CD4-positive, alpha-beta T cell treated with Interleukin-15 for 1 hour (primary cell): Measurements from ENCODE around the gene TBC1D16.
A peak's percentile ranks its signal among the peaks of the same experiment; 100 is the strongest.

ENCODE experiments used
- DNase-seq: peaks from one replicate; pipeline ENCODE4 v3.0.0-alpha.2; 2020

Gene TBC1D16

DNA sequence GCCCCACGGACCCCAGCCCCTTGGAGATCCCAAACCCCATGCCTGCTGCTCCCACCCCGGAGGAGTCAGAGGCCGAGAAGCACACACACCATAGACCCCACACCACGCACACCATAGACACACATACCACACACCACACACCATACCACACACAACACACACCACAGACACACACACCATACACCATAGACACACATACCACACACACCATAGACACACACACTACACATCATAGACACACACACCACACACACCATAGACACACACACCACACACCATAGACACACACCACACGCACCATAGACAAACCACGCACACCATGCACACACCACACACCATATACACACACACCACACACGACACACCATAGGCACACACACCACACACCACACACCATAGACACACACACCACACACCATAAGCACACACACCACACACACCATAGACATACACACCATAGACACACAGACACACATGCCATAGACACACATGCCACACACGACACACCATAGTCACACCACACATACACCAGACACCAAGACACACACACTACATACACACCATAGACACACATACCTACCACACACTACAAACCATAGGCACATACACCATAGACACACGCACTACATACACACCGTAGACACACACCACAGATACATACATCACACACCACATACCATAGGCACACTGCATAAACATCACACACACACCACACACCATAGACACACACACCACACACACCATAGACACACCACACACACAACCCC lies 11.3 kb downstream of the TBC1D16 start:
- no peak for DNase-seq

DNA sequence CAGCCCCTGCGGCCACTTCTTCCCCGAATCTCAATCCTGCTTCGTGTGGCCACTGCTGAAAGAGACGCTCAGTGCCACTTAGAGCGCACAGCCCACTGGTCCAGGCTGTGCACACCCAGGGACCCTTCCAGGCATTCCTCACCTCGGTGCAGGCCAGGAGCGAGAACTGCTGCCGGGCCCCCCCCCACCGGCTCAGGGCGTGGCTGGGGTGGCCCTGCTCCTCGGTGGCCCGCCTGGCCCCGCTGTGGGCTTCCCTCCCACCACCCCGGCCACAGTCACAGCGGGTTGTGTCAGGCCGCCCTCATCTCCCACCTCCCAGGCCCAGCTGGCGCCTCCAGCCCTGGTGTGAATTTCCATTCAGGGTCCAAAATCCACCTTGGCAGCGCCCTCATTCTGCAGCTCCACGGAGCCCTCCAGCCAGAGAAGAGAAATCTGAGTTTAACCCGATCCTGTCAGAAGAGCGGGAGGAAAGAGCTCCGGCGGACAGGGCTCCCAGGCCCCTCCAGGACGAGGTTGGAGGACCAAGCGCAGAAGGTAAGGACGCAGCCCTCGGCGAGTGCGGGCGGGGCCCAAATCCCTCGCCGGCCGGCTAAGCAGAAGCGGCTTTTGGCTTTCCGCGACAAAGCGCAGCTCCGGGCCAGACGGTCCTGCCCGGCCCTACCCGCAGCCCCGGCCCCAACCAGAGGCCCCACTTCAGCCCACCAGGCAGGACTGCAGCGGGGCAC lies 12.0 kb downstream of the TBC1D16 start:
- no peak for DNase-seq

DNA sequence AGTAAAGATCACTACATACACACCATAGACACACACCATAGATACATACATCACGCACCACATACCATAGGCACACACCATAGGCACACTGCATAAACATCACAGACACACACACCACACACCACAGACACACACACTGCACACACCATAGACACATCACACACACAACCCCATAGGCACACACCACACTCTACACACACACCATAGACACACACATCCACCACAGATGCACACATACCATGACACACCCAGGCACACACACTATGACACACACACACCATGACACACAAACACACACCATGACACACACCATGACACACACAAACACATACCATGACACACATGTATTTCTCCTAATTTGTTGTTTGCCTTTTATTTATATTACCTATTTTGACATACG lies 14.1 kb downstream of the TBC1D16 start:
- DNase-seq = no peak

DNA sequence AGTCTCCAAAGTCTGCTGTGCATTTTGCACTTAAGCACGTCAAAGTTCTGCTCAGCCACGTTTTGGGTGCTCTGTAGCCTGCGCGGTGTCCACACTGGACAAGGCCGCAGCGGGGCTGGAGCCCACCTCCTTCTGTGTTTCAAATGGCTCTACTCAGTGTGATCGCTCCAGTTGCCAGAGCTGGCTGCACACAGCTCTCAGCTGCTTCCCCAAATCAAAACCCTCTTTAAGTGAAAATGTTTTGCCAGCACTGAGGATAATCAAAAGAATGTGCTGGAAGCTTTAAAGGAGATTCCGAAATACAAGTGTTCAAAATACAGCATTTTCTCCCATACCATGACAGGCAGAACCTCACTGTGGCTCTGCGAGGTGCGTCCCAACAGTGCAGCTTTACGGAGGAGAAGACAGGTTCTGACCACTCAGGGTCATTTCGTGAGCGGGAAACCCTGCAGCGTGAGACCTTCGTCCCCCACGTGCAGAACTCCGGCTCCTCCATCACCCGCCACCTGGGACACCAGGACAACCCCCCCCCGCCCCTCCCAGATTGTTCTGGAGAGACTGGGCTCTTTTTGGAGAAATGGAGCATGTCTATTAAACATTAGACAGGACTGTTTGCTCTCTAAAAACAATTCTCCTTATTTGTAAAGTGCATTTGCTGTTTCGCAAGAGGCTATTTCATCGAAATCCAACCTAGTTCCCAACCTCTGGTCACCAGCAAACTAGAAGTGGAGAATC lies 16.6 kb downstream of the TBC1D16 start:
- no peak for DNase-seq

DNA sequence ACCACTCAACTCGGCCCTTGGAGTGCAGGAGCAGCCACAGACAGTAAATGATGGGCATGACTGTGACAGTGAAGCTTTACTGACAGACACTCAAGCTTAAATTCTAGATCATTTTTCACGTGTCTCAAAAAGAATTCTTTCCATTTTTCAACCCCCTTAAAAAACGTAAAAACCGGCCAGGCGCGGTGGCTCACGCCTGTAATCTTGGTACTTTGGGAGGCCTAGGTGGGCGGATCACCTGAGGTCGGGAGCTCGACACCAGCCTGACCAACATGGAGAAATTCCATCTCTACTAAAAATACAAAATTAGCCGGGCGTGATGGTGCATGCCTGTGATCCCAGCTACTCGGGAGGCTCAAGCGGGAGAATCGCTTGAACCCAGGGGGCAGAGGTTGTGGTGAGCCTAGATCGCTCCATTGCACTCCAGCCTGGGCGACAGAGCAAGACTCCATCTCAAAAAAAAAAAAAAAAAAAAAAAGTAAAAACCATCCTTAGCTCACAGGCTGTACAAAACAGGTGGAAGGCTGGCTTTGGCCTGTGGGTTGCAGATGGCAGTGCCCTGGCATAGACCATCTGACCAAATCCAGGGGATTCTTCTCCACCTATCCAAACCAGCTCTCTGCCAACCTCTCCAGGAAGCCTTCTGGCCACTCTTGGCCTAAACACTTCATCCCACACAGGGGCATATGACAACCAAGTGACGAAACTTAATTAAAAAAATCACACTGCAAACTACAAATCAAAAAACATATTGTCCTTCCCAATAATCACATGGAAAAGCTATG lies 18.3 kb downstream of the TBC1D16 start:
- no peak for DNase-seq

DNA sequence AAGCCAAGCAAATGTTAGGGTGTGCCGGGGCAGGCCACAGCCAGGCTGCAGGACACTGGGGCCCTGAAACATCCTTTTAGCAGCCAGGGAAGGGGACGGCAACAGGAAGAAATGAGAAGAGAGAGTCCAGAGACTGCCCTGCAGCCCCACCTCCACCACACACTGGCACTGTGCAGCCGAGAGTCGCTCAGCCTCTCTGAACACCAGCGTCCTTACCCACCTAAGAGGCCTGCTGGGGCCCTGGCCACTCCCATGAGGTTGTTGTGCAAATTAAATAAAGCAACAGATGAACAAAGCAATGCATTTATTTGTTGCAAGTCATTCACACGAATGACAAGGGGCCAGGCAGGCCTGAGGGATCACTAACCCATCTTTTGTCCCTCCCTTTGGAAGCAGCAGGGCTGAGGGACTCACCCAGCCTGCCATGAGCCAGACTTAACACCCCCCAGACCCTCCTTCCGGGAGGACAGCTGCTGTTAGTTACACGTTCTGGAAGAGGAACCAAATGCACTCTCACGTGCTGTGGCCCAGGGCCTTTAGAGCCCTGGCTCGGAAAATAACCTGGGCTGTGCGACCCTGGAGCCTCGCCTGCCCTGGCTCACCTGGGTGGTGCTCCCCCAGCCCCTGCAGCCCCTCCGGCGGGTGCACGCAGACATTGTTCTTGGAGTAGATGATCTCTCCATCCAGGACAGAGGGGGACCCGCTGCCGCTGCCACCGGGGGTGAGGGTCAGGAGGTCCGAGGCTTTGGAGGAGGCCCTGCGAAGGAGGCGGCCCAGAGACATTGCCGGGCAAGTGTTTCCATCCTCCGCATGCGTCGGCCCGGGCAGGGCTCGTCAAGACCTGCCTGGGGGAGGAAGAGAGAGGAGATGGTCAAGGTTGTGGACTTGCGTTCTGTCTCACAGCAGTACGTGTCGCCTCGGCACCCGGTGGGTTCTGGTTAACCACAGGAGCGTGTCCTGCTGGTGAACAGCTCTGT lies 22.6 kb downstream of the TBC1D16 start:
- DNase-seq = no peak

DNA sequence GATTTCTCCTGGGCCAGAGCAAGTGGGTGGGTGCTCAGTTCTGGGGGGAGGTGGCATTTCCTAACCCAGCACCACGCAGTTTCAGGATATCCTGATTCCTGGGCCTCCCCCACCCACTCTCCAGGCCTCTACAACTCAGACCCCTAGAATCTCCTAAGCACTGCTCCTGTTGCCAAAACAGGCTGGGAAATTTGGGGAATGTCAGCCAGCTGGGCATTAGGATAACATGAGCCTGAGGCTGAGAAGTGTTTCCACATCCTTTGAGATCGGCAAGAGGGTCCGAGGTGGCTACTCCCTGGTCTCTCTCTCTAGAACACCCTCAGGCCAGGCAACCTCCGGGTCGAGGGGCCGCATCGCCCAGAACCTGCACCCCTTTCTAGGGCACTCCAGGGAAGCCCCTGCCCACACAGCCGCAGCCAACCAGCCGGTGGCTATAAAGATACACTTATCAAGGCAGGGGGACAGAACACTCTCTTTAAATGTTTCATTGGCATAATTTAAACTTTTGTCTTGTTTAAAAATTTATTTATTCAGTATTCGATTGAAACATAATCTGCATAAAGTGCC lies 23.6 kb downstream of the TBC1D16 start:
- no peak for DNase-seq

DNA sequence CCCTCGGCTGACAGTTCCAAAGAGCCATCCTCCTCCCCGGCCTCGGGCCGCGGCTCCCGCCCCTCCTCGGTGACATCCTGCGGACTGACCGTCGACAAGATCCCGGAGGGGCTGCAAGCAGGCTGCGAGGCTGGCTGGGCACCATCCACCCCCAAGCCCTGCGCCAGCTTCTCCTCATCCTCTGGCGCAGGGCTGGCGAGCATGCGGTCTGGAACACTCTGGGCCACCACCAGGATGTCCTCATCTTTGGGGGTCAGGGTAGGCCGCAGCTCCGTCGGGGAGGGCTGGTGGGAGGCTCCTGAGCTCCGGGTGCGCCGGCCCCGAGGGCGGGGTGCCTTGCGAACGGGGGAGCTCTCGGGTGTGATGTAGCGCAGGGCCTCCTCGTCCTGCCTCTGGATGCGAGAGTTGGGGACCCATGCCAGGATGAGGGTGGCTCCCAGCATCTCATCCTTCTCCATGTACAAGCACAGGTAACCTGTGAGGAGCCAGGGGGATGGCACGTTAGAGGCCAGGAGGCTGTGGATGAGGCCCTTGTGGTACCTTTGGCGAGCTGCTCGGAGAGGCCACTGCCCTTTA lies 25.3 kb downstream of the TBC1D16 start:
- no peak for DNase-seq

DNA sequence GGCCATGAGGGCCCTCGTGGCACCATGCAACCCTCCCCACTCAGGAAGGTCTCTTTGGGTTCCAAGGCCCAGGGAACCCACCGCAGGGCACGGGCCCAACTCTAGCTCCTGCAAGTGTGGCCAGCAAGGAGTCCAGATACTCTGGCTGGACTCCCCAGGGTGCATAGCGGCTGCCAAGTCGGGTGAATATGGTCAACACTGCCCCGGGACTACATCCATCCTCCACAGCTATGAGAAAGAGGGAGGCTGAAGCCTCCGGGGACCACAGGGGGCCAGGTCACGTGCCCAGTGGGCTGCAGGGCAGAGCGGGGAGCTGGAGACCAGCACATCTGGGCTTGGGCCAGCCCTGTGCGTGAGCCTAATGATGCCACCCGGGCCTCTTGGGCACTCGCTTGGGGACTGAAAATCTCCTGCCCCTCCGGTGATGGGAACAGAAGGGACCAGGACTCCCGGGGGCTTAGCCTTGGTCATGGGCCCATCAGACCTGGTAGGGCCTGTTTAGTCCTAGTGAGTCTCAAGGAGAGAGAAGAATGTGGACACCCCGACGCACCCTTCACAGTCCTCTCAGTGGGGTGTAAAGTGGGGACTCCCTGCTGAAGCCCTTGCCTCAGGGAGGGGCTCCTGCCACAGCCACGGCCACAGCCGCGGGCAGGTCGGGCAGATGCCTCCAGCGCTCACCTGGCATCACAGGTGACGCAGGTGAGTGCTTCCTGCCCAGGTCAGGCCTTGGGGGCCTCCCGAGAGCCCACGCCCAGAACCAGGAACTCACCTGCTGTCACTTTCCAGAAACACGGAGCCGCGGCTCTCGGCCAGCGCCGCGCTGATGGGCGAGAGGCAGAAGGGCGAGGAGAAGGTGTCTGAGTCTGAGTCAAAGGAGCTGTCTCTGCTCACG lies 26.0 kb downstream of the TBC1D16 start:
- no peak for DNase-seq

DNA sequence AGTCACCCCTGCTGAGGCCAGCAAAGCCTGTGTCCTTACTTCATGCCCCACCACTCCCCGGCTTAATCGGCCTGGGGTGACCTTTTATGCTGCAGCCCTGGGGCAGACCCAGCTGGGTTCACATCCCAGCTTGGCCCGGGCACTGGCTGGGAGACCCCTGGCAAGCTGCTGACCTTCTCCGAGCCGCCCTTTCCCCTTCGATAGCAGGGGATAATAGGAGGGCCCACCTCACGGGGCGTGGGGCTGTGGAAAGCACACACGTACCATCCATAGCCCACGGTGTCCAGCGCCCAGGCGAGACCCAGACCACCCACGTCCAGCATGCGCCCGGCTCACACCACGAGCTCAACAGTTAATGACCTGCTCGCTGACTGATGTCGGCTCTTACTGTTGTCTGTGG lies 26.8 kb downstream of the TBC1D16 start:
- no peak for DNase-seq

DNA sequence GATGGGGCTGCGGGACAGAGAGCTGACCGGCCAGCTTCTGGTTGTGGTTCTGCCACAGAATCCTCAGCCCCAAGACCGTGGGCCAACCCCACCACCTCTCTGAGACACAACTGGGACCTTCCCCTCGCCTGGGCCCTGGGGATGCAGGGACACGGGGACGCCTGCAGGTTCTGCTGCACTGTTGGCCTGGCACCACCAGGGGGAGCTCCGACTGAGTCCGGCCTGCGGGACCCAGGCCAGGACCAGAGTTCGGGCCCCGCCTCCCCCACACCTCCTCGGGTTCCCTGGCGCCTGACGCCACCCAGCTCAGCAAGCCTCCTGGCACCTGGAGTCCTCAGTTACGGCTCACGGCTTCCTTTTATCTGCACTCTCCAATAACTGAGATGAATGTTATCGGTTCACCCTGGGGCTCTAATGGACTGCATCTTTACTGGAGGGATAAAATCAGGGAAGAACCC lies 27.3 kb downstream of the TBC1D16 start:
- peak; percentile 72 for DNase-seq

DNA sequence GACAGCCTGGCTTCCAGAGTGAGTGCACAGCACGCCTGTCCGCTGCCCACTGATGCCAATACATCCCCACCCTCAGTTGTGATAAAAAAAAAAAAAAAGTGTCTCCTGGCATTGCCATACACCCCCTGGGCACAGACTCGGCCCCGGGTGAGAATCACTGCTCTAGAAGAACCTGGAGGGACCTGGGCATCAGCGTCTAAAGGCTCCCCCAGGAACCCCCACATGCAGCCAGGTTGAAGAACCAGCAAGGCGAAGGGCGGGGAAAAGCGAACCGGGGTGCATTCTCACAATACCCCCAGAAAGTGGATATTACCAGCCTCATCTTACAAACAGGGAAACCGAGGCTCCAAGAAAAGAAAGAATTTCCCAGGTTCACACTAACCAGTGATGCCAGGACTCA lies 27.7 kb downstream of the TBC1D16 start:
- no peak for DNase-seq

DNA sequence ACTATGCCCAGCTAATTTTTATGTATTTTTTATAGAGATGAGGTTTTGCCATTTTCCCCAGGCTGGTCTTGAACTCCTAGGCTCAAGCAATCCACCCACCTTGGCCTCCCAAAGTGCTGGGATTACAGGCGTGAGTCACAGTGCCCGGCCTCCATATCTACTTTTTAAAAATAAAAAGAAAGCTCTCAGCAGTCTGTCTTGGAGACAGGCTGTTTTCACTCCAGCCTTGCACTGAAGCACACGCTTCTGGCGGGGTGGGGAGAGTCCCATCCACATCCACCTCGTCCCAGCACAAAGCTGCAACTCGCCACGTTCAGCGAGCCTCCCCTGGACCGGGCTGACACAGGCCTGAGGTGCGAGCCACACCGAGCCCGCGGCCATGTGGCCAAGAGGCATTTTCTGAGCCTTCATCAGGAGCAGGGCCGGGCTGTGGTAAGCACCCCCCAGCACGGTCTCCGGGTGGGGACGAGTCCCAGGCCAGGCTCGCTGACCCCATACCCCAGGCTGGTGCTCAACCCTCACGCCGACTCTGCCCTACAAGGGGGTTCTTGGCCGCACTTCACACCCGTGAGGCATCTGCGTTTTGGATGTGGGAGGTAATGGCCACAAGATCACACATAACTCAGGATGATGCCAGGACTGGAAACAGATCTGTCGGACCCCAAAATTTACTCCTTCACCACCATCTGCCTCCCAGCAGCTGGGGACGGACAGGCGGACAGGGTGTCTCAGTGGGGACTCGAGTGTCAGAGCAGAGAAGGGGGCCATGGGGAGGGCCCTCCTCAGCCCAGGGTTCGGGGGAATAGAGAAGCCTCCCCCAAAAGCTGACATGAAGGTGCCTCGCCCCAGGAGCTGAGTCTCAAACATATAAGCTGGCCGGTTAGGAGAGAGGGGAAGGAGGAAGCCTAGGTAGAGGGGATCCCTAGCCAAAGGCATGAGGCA lies 28.6 kb downstream of the TBC1D16 start:
- DNase-seq = no peak

DNA sequence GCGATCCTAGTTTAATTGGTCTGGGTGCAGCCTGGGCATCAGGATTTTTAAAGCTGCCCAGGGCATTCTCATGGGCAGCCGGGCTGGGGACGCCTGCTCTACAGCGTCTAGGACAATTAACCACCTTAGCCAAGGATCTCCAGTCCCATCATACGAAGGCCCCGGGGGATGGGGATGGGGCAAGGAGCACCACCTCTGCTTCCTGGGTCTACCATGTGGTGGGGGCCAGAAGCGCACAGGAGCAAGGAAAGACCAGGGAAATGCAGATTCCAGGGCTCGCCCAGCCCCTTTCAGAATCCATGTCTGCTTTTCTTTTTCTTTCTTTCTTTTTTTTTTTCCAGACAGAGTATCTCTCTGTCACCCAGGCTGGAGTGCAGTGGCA lies 29.3 kb downstream of the TBC1D16 start:
- no peak for DNase-seq

DNA sequence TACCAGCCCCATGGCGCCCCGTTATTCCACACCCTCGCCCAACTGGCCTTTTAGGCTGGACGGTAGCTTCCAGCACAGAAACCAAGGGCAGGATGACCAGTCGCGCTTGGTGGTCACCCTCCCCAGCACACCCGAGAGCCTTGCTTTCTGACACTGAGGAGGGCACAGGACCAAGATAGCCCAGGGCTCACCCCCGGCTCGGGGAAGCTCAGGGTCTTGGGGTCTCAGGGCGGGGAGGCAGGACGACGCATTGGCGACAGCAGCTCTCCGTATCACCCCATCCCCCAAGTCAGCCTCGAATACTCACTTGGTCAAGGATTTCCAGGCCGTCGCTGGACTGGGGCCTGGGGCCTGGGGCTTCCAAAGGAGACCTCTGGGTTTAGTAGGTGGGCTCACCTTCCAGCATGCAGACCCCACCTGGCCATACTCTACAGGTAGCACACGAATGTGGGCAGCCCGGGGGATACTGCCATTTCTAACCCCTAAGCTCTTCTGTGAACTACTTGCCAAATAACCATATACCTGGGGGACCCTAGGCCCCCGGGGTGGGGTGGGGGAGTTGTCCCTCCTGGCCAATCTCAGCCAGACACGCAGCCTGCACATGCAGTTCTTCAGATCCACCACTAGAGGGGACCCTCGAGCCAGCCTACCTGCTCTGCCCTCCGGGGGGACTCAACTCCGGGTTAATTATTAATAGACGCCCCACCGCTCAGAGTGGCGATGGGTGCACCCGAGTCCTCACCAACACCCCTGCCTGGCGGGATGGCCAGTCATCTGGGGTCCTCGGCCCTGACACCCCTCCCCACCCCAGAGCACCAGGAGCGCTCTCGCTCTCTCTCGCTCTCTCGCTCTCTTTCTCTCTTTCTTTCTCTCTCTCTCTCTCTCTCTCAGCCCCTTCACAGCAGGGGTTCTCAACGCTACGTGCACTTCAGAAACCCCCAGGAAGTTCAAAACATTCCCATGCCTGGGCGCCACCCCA lies 30.0 kb downstream of the TBC1D16 start:
- DNase-seq = peak; percentile 54

DNA sequence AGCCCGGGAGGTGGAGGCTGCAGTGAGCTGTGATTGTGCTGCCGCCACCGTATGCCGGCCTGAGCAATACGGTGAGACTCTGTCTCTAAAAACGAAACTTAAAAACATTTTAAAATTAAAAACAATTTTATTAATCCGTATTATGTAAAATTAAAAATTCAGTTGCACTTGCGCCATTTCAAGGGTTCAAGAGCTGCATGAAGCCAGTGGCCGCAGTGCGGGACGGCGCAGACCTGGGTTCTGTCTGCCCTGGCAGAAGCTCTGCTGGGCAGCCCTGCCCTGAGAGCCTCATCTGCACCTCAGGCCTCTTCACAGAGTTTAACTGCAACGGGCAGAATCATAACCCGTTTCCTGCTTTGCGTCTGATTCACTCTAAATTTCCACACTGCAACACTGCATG lies 31.7 kb downstream of the TBC1D16 start:
- no peak for DNase-seq

DNA sequence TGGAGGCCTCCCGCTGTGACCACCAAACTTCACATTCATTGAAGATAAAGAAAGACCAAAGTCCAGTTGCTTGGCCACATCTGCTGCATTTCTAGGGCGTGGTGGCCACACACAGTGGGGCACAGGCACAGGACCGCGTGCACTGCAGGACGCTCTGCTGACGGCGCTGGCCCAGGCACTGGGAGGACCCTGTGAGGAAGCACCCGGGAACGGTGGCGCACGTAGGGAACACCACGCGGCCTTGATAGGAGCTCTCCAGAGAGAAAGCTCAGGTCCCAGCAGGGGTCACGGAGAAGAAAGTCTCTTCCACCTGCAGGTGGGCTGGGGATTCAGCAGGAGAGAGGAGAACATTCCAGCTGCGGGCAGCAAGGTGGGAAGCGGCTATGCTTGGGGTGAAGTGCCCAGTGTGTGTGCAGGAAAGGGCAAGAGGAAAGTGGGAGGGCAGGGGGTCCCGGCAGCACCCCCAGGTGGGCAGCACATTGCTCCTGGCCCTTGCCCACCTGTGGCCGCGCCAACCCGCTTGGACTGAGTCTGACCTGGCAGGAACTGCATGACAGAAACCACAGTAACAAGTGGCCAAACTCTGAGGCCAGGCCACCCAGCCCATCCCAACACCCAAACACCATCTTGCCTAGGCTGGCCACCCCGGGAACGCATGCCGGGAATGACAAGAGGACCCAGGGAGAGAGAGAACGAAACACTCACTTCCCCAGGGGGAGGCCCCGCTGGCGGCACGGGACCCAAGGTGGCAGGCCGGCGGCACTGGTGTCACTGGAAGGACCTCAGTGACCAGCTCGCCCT lies 32.8 kb downstream of the TBC1D16 start:
- no peak for DNase-seq
